ENCODE data around the gene ABLIM3. TPM values are rescaled to one million over a fixed set of nuclear protein-coding genes. Genes with fewer than 3 reads are reported as not detected.

Gene ABLIM3
- total RNA-seq, 4 donors from 2014 or later: 10.5 to 30.4 (median 22.3) TPM

GRCh38 chr5:149130121-149130914 is 11.0 kb upstream of the ABLIM3 start:
- Histone ChIP-seq H3K36me3 (no peaks in the 10 kb centered on the region), H3K4me1 (peaks cover 0 to 12% of the 10 kb centered on the region in 2 donors), H3K27me3 (no peaks in the 10 kb centered on the region), H3K4me3 (replicated peaks in 1 of 3) (no peak overlapping the region), H3K27ac (no peak overlapping the region), H3K9me3 (no peaks in the 10 kb centered on the region)
- TF ChIP-seq POLR2A (IDR thresholded peaks at IDR 0.05) (no peak), CTCF (IDR thresholded peaks at IDR 0.05) (no peak)
- intact Hi-C loops (cut with DNase I): no loop called here
- 47 to 54% methylated on average over 8 of the region's 8 CpGs for WGBS, 2 donors
- no peak for DNase-seq

- H3K36me3 ChIP-seq: no peaks in the 10 kb centered on the region
- H3K9me3 ChIP-seq: no peaks in the 10 kb centered on the region
- WGBS, 2 donors: 82 to 94% methylated on average over 1 of the region's 1 CpG
- peaks cover 0 to 12% of the 10 kb centered on the region in 2 donors for H3K4me1 ChIP-seq
- H3K27me3 ChIP-seq: no peaks in the 10 kb centered on the region
- H3K4me3 ChIP-seq (replicated peaks in 1 of 3): no peak overlapping the region
- no peak for DNase-seq
- intact Hi-C loops (cut with DNase I): no loop called here
- H3K27ac ChIP-seq: no peak overlapping the region
- TF ChIP-seq CTCF (IDR thresholded peaks at IDR 0.05) (no peak), POLR2A (IDR thresholded peaks at IDR 0.05) (no peak)
Measured at GRCh38 chr5:149132474-149132873, 8.8 kb upstream of the ABLIM3 start.

GRCh38 chr5:149133795-149134777 is 7.2 kb upstream of the ABLIM3 start:
- 50 to 63% methylated on average over 11 of the region's 11 CpGs for WGBS, 2 donors
- Histone ChIP-seq H3K9me3 (no peaks in the 10 kb centered on the region), H3K36me3 (no peaks in the 10 kb centered on the region), H3K27me3 (no peaks in the 10 kb centered on the region), H3K27ac (peak overlapping the region in 1 of 3 donors; percentile 30), H3K4me3 (replicated peaks in 1 of 3) (no peak overlapping the region), H3K4me1 (peaks cover 0 to 12% of the 10 kb centered on the region in 2 donors)
- intact Hi-C loops (cut with DNase I): no loop called here
- peak; percentile 24 to 50 for DNase-seq
- no peak for TF ChIP-seq POLR2A (IDR thresholded peaks at IDR 0.05)
- no peak for TF ChIP-seq CTCF (IDR thresholded peaks at IDR 0.05)

GRCh38 chr5:149134778-149135500 is 6.4 kb upstream of the ABLIM3 start:
- no peak for DNase-seq
- TF ChIP-seq CTCF (IDR thresholded peaks at IDR 0.05): no peak
- TF ChIP-seq POLR2A (IDR thresholded peaks at IDR 0.05): no peak
- WGBS, 2 donors: 72 to 73% methylated on average over 6 of the region's 6 CpGs
- H3K9me3 ChIP-seq: no peaks in the 10 kb centered on the region
- intact Hi-C loops (cut with DNase I): no loop called here
- no peaks in the 10 kb centered on the region for H3K27me3 ChIP-seq
- H3K4me3 ChIP-seq (replicated peaks in 1 of 3): no peak overlapping the region
- no peaks in the 10 kb centered on the region for H3K36me3 ChIP-seq
- H3K4me1 ChIP-seq: peaks cover 0 to 12% of the 10 kb centered on the region in 2 donors
- H3K27ac ChIP-seq: no peak overlapping the region

Measured in thyroid gland (tissue), 4 donors.